ENCODE data around the gene HES4. TPM values are rescaled to one million over a fixed set of nuclear protein-coding genes. Genes with fewer than 3 reads are reported as not detected.
A peak's percentile ranks its signal among the peaks of the same experiment; 100 is the strongest.

The HES4 gene
- total RNA-seq, 1 donor from 2014 or later, result 37.6 TPM

GRCh38 chr1:1041873-1042272, 42.0 kb upstream of the HES4 start:
- H3K36me3 Mint-ChIP-seq, result peaks cover 4% of the 10 kb centered on the region

DNA sequence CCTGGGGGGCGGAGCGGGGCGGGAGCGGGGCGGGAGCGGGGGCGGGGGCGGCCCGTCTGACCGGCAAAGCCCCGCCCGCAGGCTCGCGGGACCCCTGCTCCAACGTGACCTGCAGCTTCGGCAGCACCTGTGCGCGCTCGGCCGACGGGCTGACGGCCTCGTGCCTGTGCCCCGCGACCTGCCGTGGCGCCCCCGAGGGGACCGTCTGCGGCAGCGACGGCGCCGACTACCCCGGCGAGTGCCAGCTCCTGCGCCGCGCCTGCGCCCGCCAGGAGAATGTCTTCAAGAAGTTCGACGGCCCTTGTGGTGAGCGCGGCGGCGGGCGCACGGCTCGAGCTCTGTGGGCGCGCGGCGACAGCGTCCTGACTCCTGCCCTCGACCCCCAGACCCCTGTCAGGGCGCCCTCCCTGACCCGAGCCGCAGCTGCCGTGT, 41.2 kb upstream of the HES4 start:
- H3K4me3 Mint-ChIP-seq, result no peak overlapping the region
- no peak overlapping the region for H3K27ac Mint-ChIP-seq
- TF ChIP-seq, protein P1, sequence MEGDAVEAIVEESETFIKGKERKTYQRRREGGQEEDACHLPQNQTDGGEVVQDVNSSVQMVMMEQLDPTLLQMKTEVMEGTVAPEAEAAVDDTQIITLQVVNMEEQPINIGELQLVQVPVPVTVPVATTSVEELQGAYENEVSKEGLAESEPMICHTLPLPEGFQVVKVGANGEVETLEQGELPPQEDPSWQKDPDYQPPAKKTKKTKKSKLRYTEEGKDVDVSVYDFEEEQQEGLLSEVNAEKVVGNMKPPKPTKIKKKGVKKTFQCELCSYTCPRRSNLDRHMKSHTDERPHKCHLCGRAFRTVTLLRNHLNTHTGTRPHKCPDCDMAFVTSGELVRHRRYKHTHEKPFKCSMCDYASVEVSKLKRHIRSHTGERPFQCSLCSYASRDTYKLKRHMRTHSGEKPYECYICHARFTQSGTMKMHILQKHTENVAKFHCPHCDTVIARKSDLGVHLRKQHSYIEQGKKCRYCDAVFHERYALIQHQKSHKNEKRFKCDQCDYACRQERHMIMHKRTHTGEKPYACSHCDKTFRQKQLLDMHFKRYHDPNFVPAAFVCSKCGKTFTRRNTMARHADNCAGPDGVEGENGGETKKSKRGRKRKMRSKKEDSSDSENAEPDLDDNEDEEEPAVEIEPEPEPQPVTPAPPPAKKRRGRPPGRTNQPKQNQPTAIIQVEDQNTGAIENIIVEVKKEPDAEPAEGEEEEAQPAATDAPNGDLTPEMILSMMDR (conservative IDR thresholded peaks at IDR 0.05), result no peak
- H3K36me3 Mint-ChIP-seq, result peaks cover 4% of the 10 kb centered on the region
- peaks cover 15% of the 10 kb centered on the region for H3K27me3 Mint-ChIP-seq
- H3K9me3 Mint-ChIP-seq, result no peaks in the 10 kb centered on the region
- no peak for DNase-seq (ENCODE audit: extremely low spot score, unreplicated experiment)
- peaks cover 11% of the 10 kb centered on the region for H3K4me1 Mint-ChIP-seq (ENCODE audit: unreplicated experiment)

More at GRCh38 chr1:1041873-1042272, 42.0 kb upstream of the HES4 start:
- Mint-ChIP-seq H3K27ac (no peak overlapping the region), H3K4me1 (ENCODE audit: unreplicated experiment) (peaks cover 11% of the 10 kb centered on the region), H3K27me3 (peaks cover 15% of the 10 kb centered on the region), H3K4me3 (no peak overlapping the region), H3K9me3 (no peaks in the 10 kb centered on the region)
- TF ChIP-seq, protein P1 (conservative IDR thresholded peaks at IDR 0.05), result no peak
- no peak for DNase-seq (ENCODE audit: extremely low spot score, unreplicated experiment)

GRCh38 chr1:1040004-1040991, 40.4 kb upstream of the HES4 start:
- Mint-ChIP-seq H3K4me3 (peak overlapping the region; percentile 65), H3K27ac (no peak overlapping the region), H3K4me1 (ENCODE audit: unreplicated experiment) (peaks cover 11% of the 10 kb centered on the region), H3K27me3 (peaks cover 15% of the 10 kb centered on the region), H3K9me3 (no peaks in the 10 kb centered on the region), H3K36me3 (peaks cover 4% of the 10 kb centered on the region)
- TF ChIP-seq, protein P1 (conservative IDR thresholded peaks at IDR 0.05), result peak; percentile 35
- DNase-seq (ENCODE audit: extremely low spot score, unreplicated experiment), result no peak

GRCh38 chr1:1039145-1039910, 39.4 kb upstream of the HES4 start:
- Mint-ChIP-seq H3K36me3 (no peaks in the 10 kb centered on the region), H3K4me3 (peak overlapping the region; percentile 65), H3K9me3 (no peaks in the 10 kb centered on the region), H3K4me1 (ENCODE audit: unreplicated experiment) (peaks cover 11% of the 10 kb centered on the region), H3K27me3 (peaks cover 15% of the 10 kb centered on the region), H3K27ac (no peak overlapping the region)
- no peak for DNase-seq (ENCODE audit: extremely low spot score, unreplicated experiment)
- TF ChIP-seq, protein P1 (conservative IDR thresholded peaks at IDR 0.05), result no peak

DNA sequence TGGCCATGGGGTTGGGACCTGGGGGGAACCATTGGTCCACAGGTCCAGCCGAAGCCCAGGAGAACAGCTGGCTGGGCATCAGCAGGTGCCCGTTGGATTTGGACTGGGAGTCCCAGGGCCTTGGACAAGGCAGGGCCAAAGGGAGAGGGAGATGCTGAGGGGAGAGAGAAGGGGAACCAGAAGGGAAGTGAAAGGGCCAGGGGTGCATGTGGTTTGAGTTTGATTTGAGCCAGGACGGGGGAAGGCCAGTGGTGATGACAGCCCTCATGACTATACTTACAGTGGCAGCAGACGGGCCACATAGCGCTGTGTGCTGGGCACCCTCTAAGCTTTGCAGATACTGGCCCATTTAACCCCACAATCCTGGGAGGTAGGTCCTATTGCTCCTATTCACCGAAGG, 38.8 kb upstream of the HES4 start:
- peaks cover 15% of the 10 kb centered on the region for H3K27me3 Mint-ChIP-seq

More for the DNA sequence above, 38.8 kb upstream of the HES4 start:
- DNase-seq (ENCODE audit: extremely low spot score, unreplicated experiment), result no peak
- Mint-ChIP-seq H3K4me3 (peak overlapping the region; percentile 47), H3K9me3 (no peaks in the 10 kb centered on the region), H3K4me1 (ENCODE audit: unreplicated experiment) (peaks cover 11% of the 10 kb centered on the region), H3K27ac (peak overlapping the region; percentile 61), H3K36me3 (no peaks in the 10 kb centered on the region)
- TF ChIP-seq, protein P1 (conservative IDR thresholded peaks at IDR 0.05), result no peak

Measured in type B pancreatic cell (in vitro differentiated cells).